ENCODE results near the gene PPM1L.
A peak's percentile ranks its signal among the peaks of the same experiment; 100 is the strongest.
"Not testable (repeated sequence)": the region's sequence is repeated elsewhere in the genome, so short reads cannot be mapped to it uniquely, and the experiment has no call there.

The PPM1L gene

GRCh38 chr3:161028555-161029153, 272.6 kb downstream of the PPM1L start:
- Histone ChIP-seq H3K27ac (replicated peaks) (no peak overlapping the region), H3K4me3 (replicated peaks; ENCODE audit: insufficient read depth, low read length) (no peak overlapping the region), H3K27me3 (ENCODE audit: insufficient read depth, poor library complexity, severe bottlenecking) (no peaks in the 10 kb centered on the region)
- no peak for TF ChIP-seq REST (IDR thresholded peaks at IDR 0.05; ENCODE audit: insufficient replicate concordance, low read depth)
- no peak for DNase-seq (ENCODE audit: low read depth in 1 of 2, low spot score in 1 of 2)

GRCh38 chr3:161031134-161031533, 275.1 kb downstream of the PPM1L start:
- H3K4me3 ChIP-seq (replicated peaks; ENCODE audit: insufficient read depth, low read length): no peak overlapping the region
- no peaks in the 10 kb centered on the region for H3K27me3 ChIP-seq (ENCODE audit: insufficient read depth, poor library complexity, severe bottlenecking)
- DNase-seq (ENCODE audit: low read depth in 1 of 2, low spot score in 1 of 2): no peak
- H3K27ac ChIP-seq (replicated peaks): no peak overlapping the region
- no peak for TF ChIP-seq CTCF (IDR thresholded peaks at IDR 0.05; ENCODE audit: insufficient read depth, low read length)
- TF ChIP-seq GABPA (IDR thresholded peaks at IDR 0.05; ENCODE audit: low read depth): no peak
- no peak for TF ChIP-seq SPI1 (IDR thresholded peaks at IDR 0.05; ENCODE audit: borderline replicate concordance, low read depth)
- no peak for TF ChIP-seq REST (IDR thresholded peaks at IDR 0.05; ENCODE audit: insufficient replicate concordance, low read depth)
- no peak for TF ChIP-seq POLR2AphosphoS5 (IDR thresholded peaks at IDR 0.05; ENCODE audit: low read depth)

GRCh38 chr3:161034913-161035550, 279.0 kb downstream of the PPM1L start:
- not testable (repeated sequence) for H3K27me3 ChIP-seq (ENCODE audit: insufficient read depth, poor library complexity, severe bottlenecking); H3K4me3 ChIP-seq (replicated peaks; ENCODE audit: insufficient read depth, low read length)
- DNase-seq (ENCODE audit: low read depth in 1 of 2, low spot score in 1 of 2): peak; percentile 50 to 82
- TF ChIP-seq CTCF (IDR thresholded peaks at IDR 0.05; ENCODE audit: insufficient read depth, low read length): peak; percentile 8
- TF ChIP-seq SPI1 (IDR thresholded peaks at IDR 0.05; ENCODE audit: borderline replicate concordance, low read depth): 0 out of 2 replicates have a peak, but pooled peaks have one; percentile 46
- peak overlapping the region; percentile 73 for H3K27ac ChIP-seq (replicated peaks)

- no peak overlapping the region for H3K4me3 ChIP-seq (replicated peaks; ENCODE audit: insufficient read depth, low read length)
- DNase-seq (ENCODE audit: low read depth in 1 of 2, low spot score in 1 of 2): peak; percentile 44 to 60
- no peaks in the 10 kb centered on the region for H3K27me3 ChIP-seq (ENCODE audit: insufficient read depth, poor library complexity, severe bottlenecking)
- TF ChIP-seq GABPA (IDR thresholded peaks at IDR 0.05; ENCODE audit: low read depth) (no peak), REST (IDR thresholded peaks at IDR 0.05; ENCODE audit: insufficient replicate concordance, low read depth) (no peak), POLR2AphosphoS5 (IDR thresholded peaks at IDR 0.05; ENCODE audit: low read depth) (peak; percentile 46; the same call in 1 of the 2 replicates), CTCF (IDR thresholded peaks at IDR 0.05; ENCODE audit: insufficient read depth, low read length) (no peak), SPI1 (IDR thresholded peaks at IDR 0.05; ENCODE audit: borderline replicate concordance, low read depth) (0 out of 2 replicates have a peak, but pooled peaks have one; percentile 52)
- H3K27ac ChIP-seq (replicated peaks): peak overlapping the region; percentile 73
Observed at GRCh38 chr3:161035711-161036110, 279.7 kb downstream of the PPM1L start.
